Natural killer cell (primary cell): ENCODE results near the gene PPP1R11. TPM values are rescaled to one million over a fixed set of nuclear protein-coding genes. Genes with fewer than 3 reads are reported as not detected.

Experiments
- ATAC-seq, 3 donors: fragments of 150-1000 bp in 2 of 3; fragments of 200-7000 bp in 1 of 3; cut with Tn5 transposase; 1 replicate in 1 of 3; 2 replicates in 2 of 3; pipeline ENCODE4 v1.10.0; 2021; ENCODE audit warnings: mild to moderate bottlenecking in 2 of 3, moderate library complexity in 2 of 3
- DNase-seq, 2 donors: peaks; one replicate each; pipeline versions ENCODE4 v3.0.0 to v3.0.0-alpha.2; 2013 to 2021; ENCODE audit warnings: mixed read lengths in 1 of 2
- H3K27ac ChIP-seq: one replicate; pipeline ENCODE4 v1.5.1; 2013; ENCODE audit warnings: mild to moderate bottlenecking, low read length
- H3K27me3 ChIP-seq: one replicate; pipeline ENCODE4 v1.6.1; 2013; ENCODE audit warnings: low read length; ENCODE audit not compliant: control insufficient read depth, insufficient read depth
- H3K36me3 ChIP-seq: one replicate; pipeline ENCODE4 v1.6.1; 2013; ENCODE audit warnings: low read length; ENCODE audit not compliant: control insufficient read depth, insufficient read depth
- H3K4me1 ChIP-seq: one replicate; pipeline ENCODE4 v1.6.1; 2013; ENCODE audit warnings: low read length; ENCODE audit not compliant: control insufficient read depth, insufficient read depth
- H3K4me3 ChIP-seq: one replicate; pipeline ENCODE4 v1.5.1; 2013; ENCODE audit warnings: low read length
- H3K9me3 ChIP-seq: one replicate; pipeline ENCODE4 v1.6.1; 2013; ENCODE audit warnings: low read length; ENCODE audit not compliant: control insufficient read depth, insufficient read depth
- H3K27ac Mint-ChIP-seq, 2 donors: one replicate each; pipeline ENCODE4 v1.8.0; 2022; ENCODE audit warnings: mild to moderate bottlenecking in 2 of 2, mixed read lengths in 2 of 2, moderate library complexity in 1 of 2
- H3K27me3 Mint-ChIP-seq, 2 donors: one replicate each; pipeline ENCODE4 v1.8.0; 2022; ENCODE audit warnings: low read depth in 2 of 2, mixed read lengths in 2 of 2
- H3K36me3 Mint-ChIP-seq: one replicate; pipeline ENCODE4 v1.8.0; 2022; ENCODE audit warnings: mixed read lengths
- H3K4me1 Mint-ChIP-seq, 2 donors: one replicate each; pipeline ENCODE4 v1.8.0; 2022; ENCODE audit warnings: mixed read lengths in 2 of 2
- H3K4me3 Mint-ChIP-seq: one replicate; pipeline ENCODE4 v1.8.0; 2022; ENCODE audit warnings: mild to moderate bottlenecking, moderate library complexity, mixed read lengths
- H3K9me3 Mint-ChIP-seq, 2 donors: one replicate each; pipeline ENCODE4 v1.8.0; 2022; ENCODE audit warnings: mixed read lengths in 2 of 2
- CTCF ChIP-seq: fragments of 200-600 bp; IDR thresholded peaks from one replicate; pipeline ENCODE4 v1.8.0; 2022; ENCODE audit warnings: antibody characterized with exemption
- WGBS: methylation state at CpG from one replicate; pipeline ENCODE4 v1.1.7; 2013; ENCODE audit warnings: missing lambda C conversion rate; ENCODE audit not compliant: insufficient coverage; 5-methylcytosine and 5-hydroxymethylcytosine counted together
- intact Hi-C: fragments of 100-400 bp; cut with micrococcal nuclease; formaldehyde crosslinking; loops from one replicate; pipeline ENCODE4 v1.14.2; 2022
- total RNA-seq, 4 donors: library from RNA; stranded (reverse); fragments of 120-200 nt in 1 of 4; gene quantifications; one replicate each; pipeline versions ENCODE4 v1.2.3 to v1.2.4, GENCODE V29; 2013 to 2022

The PPP1R11 gene
- total RNA-seq, 3 donors from 2014 or later (not counting 1 experiment from before 2014, with no cell fraction given) = 52.9 to 75.3 (median 61.1) TPM

- H3K9me3 Mint-ChIP-seq = no peaks in the 10 kb centered on the region
- peak overlapping the region; percentile 98 for H3K4me3 Mint-ChIP-seq
- peak in 1 of 2 donors; percentile 58 for DNase-seq
- intact Hi-C loops = loop anchor here (2.0 to 5.0 kb wide), 3 partner anchors 146 to 261 kb away; partner anchors contain the start of genes TRIM26 and TRIM39
- WGBS = 9% methylated on average over 4 of the region's 4 CpGs
- no peak for ATAC-seq
- peaks cover 21% of the 10 kb centered on the region for H3K36me3 Mint-ChIP-seq
- peak overlapping the region; percentile 46 for H3K4me3 ChIP-seq
- peaks cover 3 to 8% of the 10 kb centered on the region in 2 donors for H3K27me3 Mint-ChIP-seq
- peaks cover 32% of the 10 kb centered on the region for H3K4me1 ChIP-seq
- peaks cover 43% of the 10 kb centered on the region for H3K36me3 ChIP-seq
- no peak for TF ChIP-seq CTCF
- H3K4me1 Mint-ChIP-seq = peaks cover 51 to 64% of the 10 kb centered on the region in 2 donors
- H3K27me3 ChIP-seq = no peaks in the 10 kb centered on the region
- peak overlapping the region; percentile 99 for H3K27ac ChIP-seq
- H3K9me3 ChIP-seq = no peaks in the 10 kb centered on the region
- peak overlapping the region; percentile 98 to 100 for H3K27ac Mint-ChIP-seq
Measured at GRCh38 chr6:30066082-30066481, 916 bp upstream of the PPP1R11 start.

- WGBS = 11% methylated on average over 8 of the region's 8 CpGs
- intact Hi-C loops = loop anchor here (2.0 to 5.0 kb wide), 3 partner anchors 145 to 259 kb away; partner anchors contain the start of genes TRIM26 and TRIM39
- H3K36me3 ChIP-seq = peaks cover 43% of the 10 kb centered on the region
- Mint-ChIP-seq H3K36me3 (peaks cover 21% of the 10 kb centered on the region), H3K4me3 (peak overlapping the region; percentile 98), H3K9me3 (no peaks in the 10 kb centered on the region), H3K4me1 (peaks cover 48 to 66% of the 10 kb centered on the region in 2 donors), H3K27ac (peak overlapping the region; percentile 98 to 100), H3K27me3 (peaks cover 11 to 17% of the 10 kb centered on the region in 2 donors)
- H3K4me1 ChIP-seq = peaks cover 27% of the 10 kb centered on the region
- peak overlapping the region; percentile 87 for H3K4me3 ChIP-seq
- H3K27ac ChIP-seq = peak overlapping the region; percentile 99
- no peaks in the 10 kb centered on the region for H3K9me3 ChIP-seq
- no peak for DNase-seq
- TF ChIP-seq CTCF = no peak
- peaks cover 6% of the 10 kb centered on the region for H3K27me3 ChIP-seq
- no peak for ATAC-seq
Measured at GRCh38 chr6:30067460-30068139, 602 bp downstream of the PPP1R11 start.

- H3K4me1 Mint-ChIP-seq = peaks cover 42 to 72% of the 10 kb centered on the region in 2 donors
- peaks cover 34 to 42% of the 10 kb centered on the region in 2 donors for H3K27me3 Mint-ChIP-seq
- intact Hi-C loops = no loop called here
- ATAC-seq = no peak
- H3K9me3 Mint-ChIP-seq = no peaks in the 10 kb centered on the region
- WGBS = 29% methylated on average over 68 of the region's 68 CpGs
- no peak for TF ChIP-seq CTCF
- peak overlapping the region in 1 of 2 donors; percentile 98 for H3K27ac Mint-ChIP-seq
- Histone ChIP-seq H3K27me3 (peaks cover 32% of the 10 kb centered on the region), H3K9me3 (no peaks in the 10 kb centered on the region), H3K4me1 (peaks cover 32% of the 10 kb centered on the region), H3K36me3 (peaks cover 24% of the 10 kb centered on the region), H3K27ac (no peak overlapping the region), H3K4me3 (no peak overlapping the region)
- DNase-seq = peak in 1 of 2 donors; percentile 40
- H3K4me3 Mint-ChIP-seq = peak overlapping the region; percentile 54
- H3K36me3 Mint-ChIP-seq = peaks cover 21% of the 10 kb centered on the region
Measured at GRCh38 chr6:30071081-30071818, 4.3 kb downstream of the PPP1R11 start.
